Measurements from ENCODE around the gene ADAM20.

DNA sequence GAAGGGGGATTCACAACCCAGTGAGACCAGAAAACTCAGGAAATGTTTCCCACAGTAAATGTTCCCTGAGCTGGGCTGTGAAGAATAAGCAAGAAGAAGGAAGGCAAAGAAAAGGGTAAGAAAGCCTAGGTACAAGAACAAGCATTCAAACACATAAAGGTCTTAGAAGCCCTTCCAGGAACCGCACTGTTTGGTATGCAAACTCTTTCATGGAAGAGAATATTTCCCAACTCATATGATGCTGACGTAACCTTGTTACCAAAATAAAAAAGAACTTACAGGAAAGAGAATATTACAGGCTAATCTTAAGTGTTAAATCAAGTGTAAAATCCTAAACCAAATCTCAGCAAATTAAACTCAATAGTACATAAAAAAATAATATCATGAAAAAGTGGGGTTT, 42.1 kb upstream of the ADAM20 start:
- TF ChIP-seq CTCF (conservative IDR thresholded peaks at IDR 0.05; ENCODE audit: low read depth, low read length) (no peak), EZH2 (IDR thresholded peaks at IDR 0.05; ENCODE audit: low read length, unreplicated experiment) (no peak), EZH2phosphoT487 (IDR thresholded peaks at IDR 0.05; ENCODE audit: borderline replicate concordance, low read length) (no peak)

All from PC-3 (cell line).